CD8-positive, alpha-beta memory T cell (primary cell): ENCODE results near the gene SLC25A44. TPM values are rescaled to one million over a fixed set of nuclear protein-coding genes. Genes with fewer than 3 reads are reported as not detected.

ENCODE experiments used
- CTCF ChIA-PET: fragments of 350-600 bp; sonication (Branson Sonifier 250); formaldehyde crosslinking; loops from one replicate; lab custom pipeline; 2021; ENCODE audit warnings: antibody characterized with exemption; lab: Charles Lee
- POLR2A ChIA-PET: fragments of 350-600 bp; sonication (Branson Sonifier 250); formaldehyde crosslinking; loops from one replicate; lab custom pipeline; 2021; ENCODE audit warnings: antibody characterized with exemption; lab: Charles Lee
- DNase-seq, 5 donors: peaks; one replicate each; pipeline versions ENCODE4 v3.0.0 to v3.0.0-alpha.2; 2020 to 2022; ENCODE audit warnings: mixed read lengths in 1 of 5
- H3K27ac ChIP-seq: one replicate; pipeline ENCODE4 v1.7.0; 2013; ENCODE audit warnings: low read depth, mild to moderate bottlenecking, low read length, moderate library complexity
- H3K27me3 ChIP-seq: 2 replicates; pipeline ENCODE4 v1.7.0; 2013; ENCODE audit warnings: low read length, mild to moderate bottlenecking; ENCODE audit not compliant: insufficient read depth, poor library complexity, severe bottlenecking
- H3K36me3 ChIP-seq: 2 replicates; pipeline ENCODE4 v1.7.0; 2013; ENCODE audit warnings: mild to moderate bottlenecking, low read length, moderate library complexity; ENCODE audit not compliant: insufficient read depth
- H3K4me1 ChIP-seq: 2 replicates; pipeline ENCODE4 v1.7.0; 2013; ENCODE audit warnings: mild to moderate bottlenecking, low read length, moderate library complexity; ENCODE audit not compliant: insufficient read depth
- H3K4me3 ChIP-seq: 2 replicates; pipeline ENCODE4 v1.7.0; 2013; ENCODE audit warnings: mild to moderate bottlenecking, low read length
- H3K9me3 ChIP-seq: 2 replicates; pipeline ENCODE4 v1.7.0; 2013; ENCODE audit warnings: mild to moderate bottlenecking, low read length
- H3K27ac Mint-ChIP-seq, 8 donors: one replicate each; pipeline ENCODE4 v1.8.0; 2020 to 2021; ENCODE audit warnings: mixed read lengths in 8 of 8, mild to moderate bottlenecking in 6 of 8, inconsistent platforms in 3 of 8, moderate library complexity in 3 of 8
- H3K27me3 Mint-ChIP-seq, 2 donors: one replicate each; pipeline ENCODE4 v1.8.0; 2020 to 2021; ENCODE audit warnings: mixed read lengths in 2 of 2, mild to moderate bottlenecking in 1 of 2, moderate library complexity in 1 of 2
- H3K36me3 Mint-ChIP-seq, 3 donors: one replicate each; pipeline ENCODE4 v1.8.0; 2020 to 2021; ENCODE audit warnings: mixed read lengths in 3 of 3, inconsistent platforms in 1 of 3, mild to moderate bottlenecking in 1 of 3
- H3K4me1 Mint-ChIP-seq, 3 donors: one replicate each; pipeline ENCODE4 v1.8.0; 2020 to 2021; ENCODE audit warnings: mixed read lengths in 3 of 3, inconsistent platforms in 1 of 3, mild to moderate bottlenecking in 1 of 3
- H3K4me3 Mint-ChIP-seq, 7 donors: one replicate each; pipeline ENCODE4 v1.8.0; 2020 to 2021; ENCODE audit warnings: mixed read lengths in 7 of 7, mild to moderate bottlenecking in 6 of 7, moderate library complexity in 4 of 7, inconsistent platforms in 2 of 7
- H3K9me3 Mint-ChIP-seq, 5 donors: one replicate each; pipeline ENCODE4 v1.8.0; 2020 to 2022; ENCODE audit warnings: mixed read lengths in 5 of 5, mild to moderate bottlenecking in 3 of 5, moderate library complexity in 2 of 5, inconsistent platforms in 1 of 5
- polyA plus RNA-seq: library from polyadenylated mRNA; unstranded; fragments of 300-500 nt; fragmentation: Illumina TruSeq; gene quantifications from one replicate; pipeline ENCODE4 v1.2.3, GENCODE V29; 2021
- total RNA-seq, 2 experiments: library from RNA; stranded (reverse); gene quantifications; one replicate each; pipeline ENCODE4 v1.2.3, GENCODE V29; 2021

SLC25A44 gene
- total and polyA plus RNA-seq, 3 experiments from 2014 or later: 21.4 to 32.4 (median 30.8) TPM

DNA sequence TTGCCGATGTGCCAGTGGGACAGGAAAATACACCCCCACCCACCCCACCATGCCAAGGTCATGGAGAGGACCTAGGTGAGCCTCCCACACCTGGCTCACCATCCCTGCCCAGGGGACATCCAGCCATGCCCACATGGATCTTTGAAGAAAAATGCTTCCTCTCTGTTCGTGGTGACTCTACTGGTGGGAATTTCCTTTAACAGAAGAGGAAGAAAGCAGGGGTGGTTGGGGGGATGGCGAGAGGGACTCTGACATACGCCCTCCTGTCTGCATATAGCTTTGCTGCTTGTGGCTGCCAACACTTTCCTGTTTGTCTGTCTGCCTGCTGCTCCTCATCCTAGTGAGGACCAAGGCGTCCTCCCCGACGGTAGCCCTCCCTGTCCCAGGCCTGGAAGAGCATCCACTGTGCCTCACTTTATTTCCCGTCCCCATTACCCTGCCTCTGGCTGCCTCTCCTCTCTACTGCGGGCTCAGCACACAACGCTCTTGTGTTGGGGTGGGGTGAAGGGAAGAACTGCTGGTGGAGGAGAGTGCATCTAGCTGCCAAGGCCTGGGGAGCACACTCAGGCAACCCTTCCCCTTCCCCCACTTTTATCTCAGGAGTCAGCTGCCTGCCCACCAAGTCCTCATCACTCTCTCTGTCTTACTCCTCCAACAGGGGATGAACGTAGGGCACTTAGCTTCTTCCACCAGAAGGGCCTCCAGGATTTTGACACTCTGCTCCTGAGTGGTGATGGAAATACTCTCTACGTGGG is 38.0 kb upstream of the SLC25A44 start:
- H3K27ac Mint-ChIP-seq: peak overlapping the region; percentile 51 to 92 (median 76)
- H3K9me3 ChIP-seq: no peaks in the 10 kb centered on the region
- no peaks in the 10 kb centered on the region for H3K27me3 ChIP-seq
- H3K4me1 Mint-ChIP-seq: peaks cover 46 to 50% (median 47%) of the 10 kb centered on the region in 3 donors
- peaks cover 0 to 2% of the 10 kb centered on the region in 2 donors for H3K27me3 Mint-ChIP-seq
- H3K4me1 ChIP-seq: peaks cover 4% of the 10 kb centered on the region
- peak overlapping the region; percentile 18 to 87 (median 74) for H3K4me3 Mint-ChIP-seq
- POLR2A ChIA-PET: no interaction called here
- H3K36me3 Mint-ChIP-seq: no peaks in the 10 kb centered on the region
- CTCF ChIA-PET: interaction anchor here (1.1 to 2.8 kb wide), 3 partner anchors 9 to 69 kb away, joined by 3 to 13 read pairs (median 3); no protein-coding TSS in a partner anchor
- no peaks in the 10 kb centered on the region for H3K36me3 ChIP-seq
- no peak overlapping the region for H3K4me3 ChIP-seq
- no peak overlapping the region for H3K27ac ChIP-seq
- no peak for DNase-seq
- no peaks in the 10 kb centered on the region for H3K9me3 Mint-ChIP-seq

DNA sequence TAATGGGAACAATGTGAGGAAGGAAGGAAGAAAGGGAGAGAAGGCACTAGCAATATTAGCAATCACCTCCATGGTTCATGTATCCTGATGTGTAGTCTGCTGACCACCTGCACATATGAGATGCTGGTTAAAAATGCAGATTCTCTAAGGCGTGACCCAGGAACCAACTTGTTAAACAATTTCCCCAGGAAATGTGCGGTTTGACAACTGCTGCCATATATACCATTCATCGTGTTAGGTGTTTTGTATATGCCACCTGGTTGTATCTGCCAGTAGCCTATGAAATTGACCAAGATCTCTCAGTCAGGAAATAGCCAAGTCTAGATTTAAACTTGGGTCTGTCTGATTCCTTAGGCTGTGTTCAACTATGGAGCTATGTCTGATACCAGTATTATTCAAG is 36.4 kb upstream of the SLC25A44 start:
- peak overlapping the region in 5 of 7 donors; percentile 13 to 72 (median 42) for H3K4me3 Mint-ChIP-seq
- Histone ChIP-seq H3K4me3 (no peak overlapping the region), H3K4me1 (peaks cover 4% of the 10 kb centered on the region), H3K27me3 (no peaks in the 10 kb centered on the region), H3K9me3 (no peaks in the 10 kb centered on the region), H3K27ac (no peak overlapping the region), H3K36me3 (no peaks in the 10 kb centered on the region)
- POLR2A ChIA-PET: no interaction called here
- H3K27me3 Mint-ChIP-seq: peaks cover 0 to 2% of the 10 kb centered on the region in 2 donors
- H3K36me3 Mint-ChIP-seq: peaks cover 0 to 2% (median 0%) of the 10 kb centered on the region in 3 donors
- CTCF ChIA-PET: no interaction called here
- H3K4me1 Mint-ChIP-seq: peaks cover 48 to 54% (median 50%) of the 10 kb centered on the region in 3 donors
- no peak for DNase-seq
- H3K27ac Mint-ChIP-seq: peak overlapping the region; percentile 23 to 96 (median 78)
- no peaks in the 10 kb centered on the region for H3K9me3 Mint-ChIP-seq

DNA sequence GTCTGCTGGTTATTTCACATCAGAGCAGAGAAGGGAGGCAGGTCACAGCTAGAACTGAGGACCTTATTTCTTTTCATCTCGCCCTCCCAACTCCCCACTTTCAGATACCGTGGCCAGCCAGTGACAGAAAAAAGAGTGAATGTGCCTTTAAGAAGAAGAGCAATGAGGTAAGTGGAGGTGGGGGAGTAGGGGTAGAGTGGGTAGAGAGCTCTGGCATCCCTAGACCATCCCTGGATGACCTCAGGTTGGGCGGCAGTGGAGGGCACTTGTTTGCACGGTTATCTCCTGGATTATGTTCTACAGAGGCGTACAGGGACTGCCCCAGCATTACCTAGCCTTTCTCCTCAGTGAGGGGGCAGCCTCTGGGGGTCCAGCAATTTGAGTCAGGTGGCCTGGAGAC is 35.9 kb upstream of the SLC25A44 start:
- ChIA-PET CTCF (no interaction called here), POLR2A (no interaction called here)
- Histone ChIP-seq H3K27me3 (no peaks in the 10 kb centered on the region), H3K4me1 (peaks cover 4% of the 10 kb centered on the region), H3K4me3 (no peak overlapping the region), H3K27ac (no peak overlapping the region), H3K36me3 (no peaks in the 10 kb centered on the region), H3K9me3 (no peaks in the 10 kb centered on the region)
- H3K4me1 Mint-ChIP-seq: peaks cover 44 to 54% (median 50%) of the 10 kb centered on the region in 3 donors
- peak overlapping the region; percentile 12 to 96 (median 78) for H3K27ac Mint-ChIP-seq
- H3K27me3 Mint-ChIP-seq: peaks cover 0 to 2% of the 10 kb centered on the region in 2 donors
- peak overlapping the region in 6 of 7 donors; percentile 13 to 82 (median 53) for H3K4me3 Mint-ChIP-seq
- DNase-seq: no peak
- no peaks in the 10 kb centered on the region for H3K9me3 Mint-ChIP-seq
- H3K36me3 Mint-ChIP-seq: peaks cover 0 to 2% (median 0%) of the 10 kb centered on the region in 3 donors

DNA sequence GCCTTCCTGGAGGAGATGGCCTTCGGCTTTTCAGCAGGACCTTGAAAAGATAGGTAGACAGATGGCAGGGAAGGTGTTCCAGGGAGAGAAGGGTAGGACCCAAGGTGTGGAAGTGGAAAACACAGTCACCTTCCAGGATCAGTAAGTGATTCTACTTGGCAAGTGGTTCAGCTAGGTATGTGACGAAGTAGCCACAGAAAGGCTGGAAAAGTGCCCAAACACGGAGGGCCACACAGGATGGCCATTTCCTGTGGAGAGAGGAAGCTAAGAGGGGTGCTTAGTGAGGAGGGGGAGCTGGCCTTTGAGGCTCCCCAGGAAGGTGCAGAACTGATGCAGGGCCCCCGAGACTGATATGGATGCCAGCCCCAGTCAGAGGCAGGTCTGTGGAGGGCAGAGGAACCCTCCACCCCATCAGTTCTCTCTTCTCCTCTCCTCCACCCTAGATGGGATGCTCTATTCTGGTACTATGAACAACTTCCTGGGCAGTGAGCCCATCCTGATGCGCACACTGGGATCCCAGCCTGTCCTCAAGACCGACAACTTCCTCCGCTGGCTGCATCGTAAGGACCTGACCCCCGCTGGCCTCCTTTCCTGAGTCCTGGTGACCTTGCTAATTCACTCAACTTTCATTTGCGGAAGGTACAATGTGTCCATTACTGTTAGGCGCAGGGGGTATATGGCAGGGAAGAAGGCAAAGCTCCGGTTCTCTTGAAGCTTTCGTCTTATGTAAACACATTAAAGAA is 33.7 kb upstream of the SLC25A44 start:
- H3K4me3 Mint-ChIP-seq: peak overlapping the region; percentile 41 to 84 (median 76)
- H3K27me3 Mint-ChIP-seq: peaks cover 0 to 2% of the 10 kb centered on the region in 2 donors
- no peaks in the 10 kb centered on the region for H3K36me3 ChIP-seq
- H3K9me3 Mint-ChIP-seq: no peaks in the 10 kb centered on the region
- CTCF ChIA-PET: no interaction called here
- no peaks in the 10 kb centered on the region for H3K27me3 ChIP-seq
- peak overlapping the region; percentile 25 for H3K4me3 ChIP-seq
- no peak for DNase-seq
- H3K4me1 Mint-ChIP-seq: peaks cover 34 to 47% (median 36%) of the 10 kb centered on the region in 3 donors
- POLR2A ChIA-PET: no interaction called here
- peaks cover 4% of the 10 kb centered on the region for H3K4me1 ChIP-seq
- H3K27ac ChIP-seq: no peak overlapping the region
- peak overlapping the region in 4 of 8 donors; percentile 52 to 68 (median 64) for H3K27ac Mint-ChIP-seq
- H3K9me3 ChIP-seq: no peaks in the 10 kb centered on the region
- peaks cover 0 to 6% (median 0%) of the 10 kb centered on the region in 3 donors for H3K36me3 Mint-ChIP-seq

DNA sequence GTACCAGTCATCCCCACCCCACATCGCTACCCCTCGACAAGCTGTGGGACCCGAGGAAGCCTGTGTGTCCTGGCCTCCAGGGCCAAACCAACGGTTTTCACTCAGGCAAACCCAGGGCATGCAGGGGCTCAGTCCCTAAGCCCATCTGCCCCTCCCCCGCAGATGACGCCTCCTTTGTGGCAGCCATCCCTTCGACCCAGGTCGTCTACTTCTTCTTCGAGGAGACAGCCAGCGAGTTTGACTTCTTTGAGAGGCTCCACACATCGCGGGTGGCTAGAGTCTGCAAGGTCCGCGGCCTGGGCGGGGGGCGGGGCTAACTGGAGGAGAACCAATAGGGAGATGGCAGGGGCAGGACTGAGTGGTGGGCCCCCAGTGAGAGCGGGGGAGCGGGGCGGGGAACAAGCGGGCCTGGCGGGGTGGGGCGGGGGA is 33.1 kb upstream of the SLC25A44 start:
- Mint-ChIP-seq H3K36me3 (peaks cover 0 to 7% (median 0%) of the 10 kb centered on the region in 3 donors), H3K27ac (peak overlapping the region in 4 of 8 donors; percentile 24 to 68 (median 46)), H3K4me3 (peak overlapping the region; percentile 41 to 84 (median 76)), H3K27me3 (peaks cover 0 to 2% of the 10 kb centered on the region in 2 donors), H3K9me3 (no peaks in the 10 kb centered on the region), H3K4me1 (peaks cover 31 to 44% (median 34%) of the 10 kb centered on the region in 3 donors)
- H3K36me3 ChIP-seq: no peaks in the 10 kb centered on the region
- peaks cover 4% of the 10 kb centered on the region for H3K4me1 ChIP-seq
- no peaks in the 10 kb centered on the region for H3K9me3 ChIP-seq
- peak in 4 of 5 donors; percentile 50 to 70 (median 62) for DNase-seq
- H3K27me3 ChIP-seq: no peaks in the 10 kb centered on the region
- CTCF ChIA-PET: interaction anchor here (1.1 kb wide), 1 partner anchor 52 kb away, joined by 3 read pairs; the partner anchor contains the start of gene PMF1
- no peak overlapping the region for H3K27ac ChIP-seq
- POLR2A ChIA-PET: interaction anchor here (0.9 kb wide), 1 partner anchor 52 kb away, joined by 4 read pairs; the partner anchor contains the start of gene PMF1
- H3K4me3 ChIP-seq: peak overlapping the region; percentile 25

DNA sequence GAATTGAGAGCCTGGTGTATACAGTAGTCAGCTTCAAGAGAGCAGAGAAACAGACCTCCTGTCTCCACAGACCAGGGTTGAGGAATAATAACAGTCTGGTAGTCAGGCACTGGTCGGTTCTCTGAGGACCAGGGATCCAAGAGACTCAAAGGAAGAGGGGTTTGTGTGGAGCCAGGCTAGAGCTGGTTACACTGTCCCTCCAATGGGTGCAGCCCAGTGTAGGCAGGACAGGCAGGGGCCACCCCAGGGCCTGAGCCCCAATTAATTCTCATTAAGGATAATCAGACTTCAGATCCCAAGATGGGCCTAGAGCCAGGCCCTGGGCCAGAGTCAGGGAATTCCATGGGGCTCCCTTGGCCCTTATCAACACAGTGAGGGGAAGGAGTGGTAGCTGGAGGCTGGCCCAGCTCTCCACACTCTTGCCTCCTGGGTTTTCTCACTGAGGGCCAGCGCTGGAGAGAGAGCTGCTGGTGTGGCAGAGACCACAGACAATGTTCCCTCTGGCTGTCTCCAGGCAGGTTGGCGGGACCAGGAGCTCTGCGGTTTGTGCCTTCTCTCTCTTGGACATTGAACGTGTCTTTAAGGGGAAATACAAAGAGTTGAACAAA is 31.4 kb upstream of the SLC25A44 start:
- no peaks in the 10 kb centered on the region for H3K9me3 ChIP-seq
- ChIA-PET POLR2A (no interaction called here), CTCF (no interaction called here)
- no peak overlapping the region for H3K4me3 ChIP-seq
- peak overlapping the region in 4 of 7 donors; percentile 20 to 58 (median 28) for H3K4me3 Mint-ChIP-seq
- H3K27ac ChIP-seq: no peak overlapping the region
- H3K27ac Mint-ChIP-seq: peak overlapping the region in 1 of 8 donors; percentile 32
- no peaks in the 10 kb centered on the region for H3K9me3 Mint-ChIP-seq
- no peaks in the 10 kb centered on the region for H3K36me3 ChIP-seq
- no peak for DNase-seq
- H3K4me1 Mint-ChIP-seq: peaks cover 19 to 28% (median 21%) of the 10 kb centered on the region in 3 donors
- H3K4me1 ChIP-seq: peaks cover 4% of the 10 kb centered on the region
- H3K36me3 Mint-ChIP-seq: peaks cover 0 to 9% (median 2%) of the 10 kb centered on the region in 3 donors
- H3K27me3 ChIP-seq: no peaks in the 10 kb centered on the region
- H3K27me3 Mint-ChIP-seq: peaks cover 0 to 2% of the 10 kb centered on the region in 2 donors

DNA sequence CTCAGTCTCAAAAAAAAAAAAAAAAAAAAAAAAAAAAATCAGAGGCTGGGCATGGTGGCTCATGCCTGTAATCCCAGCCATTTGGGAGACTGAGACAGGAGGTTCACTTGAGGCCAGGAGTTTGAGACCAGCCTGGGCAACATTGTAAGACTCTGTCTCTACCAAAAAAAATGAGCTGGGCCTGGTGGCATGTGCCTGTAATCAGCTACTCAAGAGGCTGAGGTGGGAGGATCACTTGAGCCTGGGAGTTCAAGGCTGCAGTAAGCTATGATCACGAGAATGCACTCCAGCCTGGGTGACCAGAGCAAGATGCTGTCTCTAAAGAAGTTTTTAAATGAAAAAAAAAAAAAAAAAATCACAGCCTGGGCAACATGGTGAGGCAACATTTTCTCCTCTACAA is 30.2 kb upstream of the SLC25A44 start:
- Histone ChIP-seq H3K27ac (no peak overlapping the region), H3K4me3 (no peak overlapping the region), H3K36me3 (no peaks in the 10 kb centered on the region), H3K27me3 (no peaks in the 10 kb centered on the region), H3K4me1 (peaks cover 4% of the 10 kb centered on the region), H3K9me3 (no peaks in the 10 kb centered on the region)
- Mint-ChIP-seq H3K4me1 (peaks cover 10 to 18% (median 11%) of the 10 kb centered on the region in 3 donors), H3K4me3 (no peak overlapping the region), H3K27me3 (peaks cover 0 to 2% of the 10 kb centered on the region in 2 donors), H3K27ac (no peak overlapping the region), H3K36me3 (peaks cover 0 to 9% (median 3%) of the 10 kb centered on the region in 3 donors), H3K9me3 (no peaks in the 10 kb centered on the region)
- DNase-seq: no peak
- ChIA-PET CTCF (interaction anchor here (1.0 kb wide), 1 partner anchor 18 kb away, joined by 3 read pairs; no protein-coding TSS in a partner anchor), POLR2A (interaction anchor here (1.5 kb wide), 1 partner anchor 11 kb away, joined by 4 read pairs; no protein-coding TSS in a partner anchor)
